Left ventricle myocardium superior (tissue), 1 donor: ENCODE measurements around the gene LRRC26. TPM values are rescaled to one million over a fixed set of nuclear protein-coding genes. Genes with fewer than 3 reads are reported as not detected.
A peak's percentile ranks its signal among the peaks of the same experiment; 100 is the strongest.

Experiments
- ATAC-seq: fragments of 200-7000 bp; cut with Tn5 transposase; one replicate; pipeline ENCODE4 v1.9.1; 2020; ENCODE audit warnings: mild to moderate bottlenecking, moderate library complexity
- DNase-seq: peaks from one replicate; pipeline ENCODE4 v3.0.0-alpha.2; 2020
- intact Hi-C: fragments of 100-400 bp; cut with micrococcal nuclease; formaldehyde crosslinking; loops from one replicate; pipeline ENCODE4 v1.11.0; 2022
- total RNA-seq: library from RNA; stranded (reverse); fragmentation: NEBNext Ultra II Directional; extraction: Animal tissue kit (Norgen Biotek cat#: 25700); gene quantifications from one replicate; pipeline ENCODE4 v1.2.1, GENCODE V29; 2021
- donor health status: DM: no; HTN: yes; CAD: no; lungs with severe emphysema.

LRRC26 gene
- total RNA-seq, 1 donor from 2014 or later = not detected

- DNase-seq (no peak), ATAC-seq (no peak)
- intact Hi-C loops = no loop called here
Measured at GRCh38 chr9:137171149-137171900, 1.5 kb upstream of the LRRC26 start.

GRCh38 chr9:137170486-137171148 lies 766 bp upstream of the LRRC26 start:
- no peak for ATAC-seq
- intact Hi-C loops = no loop called here
- DNase-seq = no peak

- ATAC-seq (peak; percentile 65), DNase-seq (peak; percentile 62)
- intact Hi-C loops = no loop called here
Measured at GRCh38 chr9:137168904-137169856, 671 bp downstream of the LRRC26 start.

- intact Hi-C loops = no loop called here
- DNase-seq = no peak
- peak; percentile 7 for ATAC-seq
Measured at GRCh38 chr9:137168573-137168903, 1.3 kb downstream of the LRRC26 start.

GRCh38 chr9:137167747-137168572 lies 1.9 kb downstream of the LRRC26 start:
- intact Hi-C loops = no loop called here
- ATAC-seq (peak; percentile 6), DNase-seq (peak; percentile 30)

GRCh38 chr9:137167277-137167746 lies 2.5 kb downstream of the LRRC26 start:
- intact Hi-C loops = no loop called here
- ATAC-seq = no peak
- no peak for DNase-seq

GRCh38 chr9:137166380-137167229 lies 3.2 kb downstream of the LRRC26 start:
- no peak for ATAC-seq
- DNase-seq = no peak
- intact Hi-C loops = no loop called here

GRCh38 chr9:137165250-137165836 lies 4.5 kb downstream of the LRRC26 start:
- intact Hi-C loops = no loop called here
- ATAC-seq = no peak
- DNase-seq = no peak

- no peak for DNase-seq
- ATAC-seq = no peak
- intact Hi-C loops = no loop called here
Measured at GRCh38 chr9:137164370-137165249, 5.2 kb downstream of the LRRC26 start.

- intact Hi-C loops = no loop called here
- no peak for ATAC-seq
- DNase-seq = no peak
Measured at GRCh38 chr9:137163805-137164204, 6.0 kb downstream of the LRRC26 start.

- DNase-seq = no peak
- ATAC-seq = peak; percentile 21
- intact Hi-C loops = no loop called here
Measured at GRCh38 chr9:137163365-137163715, 6.5 kb downstream of the LRRC26 start.

GRCh38 chr9:137162505-137163364 lies 7.1 kb downstream of the LRRC26 start:
- intact Hi-C loops = no loop called here
- ATAC-seq (peak; percentile 75), DNase-seq (peak; percentile 64)

- intact Hi-C loops = no loop called here
- ATAC-seq = no peak
- no peak for DNase-seq
Measured at GRCh38 chr9:137161558-137162486, 8.0 kb downstream of the LRRC26 start.

- no peak for DNase-seq
- intact Hi-C loops = no loop called here
- ATAC-seq = no peak
Measured at GRCh38 chr9:137160716-137161557, 8.9 kb downstream of the LRRC26 start.
